Activated CD8-positive, alpha-beta memory T cell treated with anti-CD3 and anti-CD28 coated beads, Interleukin-2, amount 50 U/mL, for 48 hours (primary cell): ENCODE measurements around the gene SPECC1.
A peak's percentile ranks its signal among the peaks of the same experiment; 100 is the strongest.
"Not testable (repeated sequence)": the region's sequence is repeated elsewhere in the genome, so short reads cannot be mapped to it uniquely, and the experiment has no call there.

Experiments used
- DNase-seq: peaks from one replicate; pipeline ENCODE4 v3.0.0-alpha.2; 2020

Gene SPECC1

GRCh38 chr17:20133517-20133916, 124.4 kb downstream of the SPECC1 start:
- no peak for DNase-seq

- DNase-seq: no peak
Observed at GRCh38 chr17:20141198-20141972, 132.2 kb downstream of the SPECC1 start.

GRCh38 chr17:20142268-20142667, 133.1 kb downstream of the SPECC1 start:
- DNase-seq: no peak

- DNase-seq: no peak
Observed at GRCh38 chr17:20143740-20144139, 134.6 kb downstream of the SPECC1 start.

- DNase-seq: no peak
Observed at GRCh38 chr17:20145567-20145966, 136.4 kb downstream of the SPECC1 start.

GRCh38 chr17:20149251-20149650, 140.1 kb downstream of the SPECC1 start:
- no peak for DNase-seq

GRCh38 chr17:20151174-20151573, 142.0 kb downstream of the SPECC1 start:
- no peak for DNase-seq

- no peak for DNase-seq
Observed at GRCh38 chr17:20153231-20153630, 144.1 kb downstream of the SPECC1 start.

- no peak for DNase-seq
Observed at GRCh38 chr17:20154286-20155000, 145.3 kb downstream of the SPECC1 start.

- peak; percentile 96 for DNase-seq
Observed at GRCh38 chr17:20155258-20156195, 146.4 kb downstream of the SPECC1 start.

GRCh38 chr17:20156196-20157000, 147.2 kb downstream of the SPECC1 start:
- peak; percentile 66 for DNase-seq

GRCh38 chr17:20157001-20157310, 147.8 kb downstream of the SPECC1 start:
- no peak for DNase-seq

GRCh38 chr17:20158580-20158979, 149.4 kb downstream of the SPECC1 start:
- no peak for DNase-seq

- no peak for DNase-seq
Observed at GRCh38 chr17:20159406-20160069, 150.4 kb downstream of the SPECC1 start.

GRCh38 chr17:20165516-20165915, 156.4 kb downstream of the SPECC1 start:
- not testable (repeated sequence) for DNase-seq

GRCh38 chr17:20170085-20170484, 160.9 kb downstream of the SPECC1 start:
- DNase-seq: no peak

- no peak for DNase-seq
Observed at GRCh38 chr17:20171741-20172365, 162.7 kb downstream of the SPECC1 start.

GRCh38 chr17:20172376-20172775, 163.2 kb downstream of the SPECC1 start:
- DNase-seq: no peak

- DNase-seq: no peak
Observed at GRCh38 chr17:20173091-20173490, 163.9 kb downstream of the SPECC1 start.

GRCh38 chr17:20174588-20175265, 165.6 kb downstream of the SPECC1 start:
- no peak for DNase-seq

- DNase-seq: no peak
Observed at GRCh38 chr17:20179041-20179440, 169.9 kb downstream of the SPECC1 start.
